Endodermal cell (in vitro differentiated cells): ENCODE measurements around the gene PPIB. TPM values are rescaled to one million over a fixed set of nuclear protein-coding genes. Genes with fewer than 3 reads are reported as not detected.

Source experiments
- DNase-seq: peaks from one replicate; pipeline ENCODE4 v3.0.0-alpha.2; 2017
- H3K27ac ChIP-seq: 2 replicates; pipeline ENCODE4 v1.5.1; 2013; ENCODE audit warnings: mild to moderate bottlenecking, low read depth, low read length, moderate library complexity
- H3K27me3 ChIP-seq: 2 replicates; pipeline ENCODE4 v1.6.1; 2013; ENCODE audit warnings: mild to moderate bottlenecking, low read length, moderate library complexity; ENCODE audit not compliant: insufficient read depth, control insufficient read depth, poor library complexity, severe bottlenecking
- H3K36me3 ChIP-seq: 2 replicates; pipeline ENCODE4 v1.7.0; 2013; ENCODE audit warnings: mild to moderate bottlenecking, low read length, moderate library complexity; ENCODE audit not compliant: control insufficient read depth, insufficient read depth
- H3K4me1 ChIP-seq: one replicate; pipeline ENCODE4 v1.7.0; 2013; ENCODE audit warnings: low read length; ENCODE audit not compliant: control insufficient read depth, insufficient read depth
- H3K4me3 ChIP-seq: 2 replicates; pipeline ENCODE4 v1.5.1; 2013; ENCODE audit warnings: mild to moderate bottlenecking, low read length, moderate library complexity
- H3K9ac ChIP-seq: 2 replicates; pipeline ENCODE4 v1.6.1; 2013; ENCODE audit warnings: mild to moderate bottlenecking, low read length, moderate library complexity; ENCODE audit not compliant: poor library complexity, severe bottlenecking; ENCODE audit errors: extremely low read depth
- H3K9me3 ChIP-seq: 2 replicates; pipeline ENCODE4 v1.6.1; 2013; ENCODE audit warnings: mild to moderate bottlenecking, low read length, moderate library complexity; ENCODE audit not compliant: control insufficient read depth
- H3K27ac Mint-ChIP-seq: 2 replicates; pipeline ENCODE4 v1.8.0; 2020; ENCODE audit warnings: mixed read lengths
- H3K27me3 Mint-ChIP-seq: 2 replicates; pipeline ENCODE4 v1.8.0; 2021; ENCODE audit warnings: mild to moderate bottlenecking, mixed read lengths; ENCODE audit not compliant: insufficient read depth
- H3K36me3 Mint-ChIP-seq: 2 replicates; pipeline ENCODE4 v1.8.0; 2020; ENCODE audit warnings: low read depth, mixed read lengths
- H3K4me1 Mint-ChIP-seq: 2 replicates; pipeline ENCODE4 v1.8.0; 2020; ENCODE audit warnings: mixed read lengths
- H3K4me3 Mint-ChIP-seq: 2 replicates; pipeline ENCODE4 v1.8.0; 2020; ENCODE audit warnings: mild to moderate bottlenecking, moderate library complexity, mixed read lengths
- H3K9me3 Mint-ChIP-seq: 2 replicates; pipeline ENCODE4 v1.8.0; 2020; ENCODE audit warnings: mild to moderate bottlenecking, mixed read lengths
- CTCF ChIP-seq: fragments of 200-600 bp; sonication (generic); conservative IDR thresholded peaks from 2 replicates; pipeline ENCODE4 v1.5.0; 2021; ENCODE audit warnings: antibody characterized with exemption, mild to moderate bottlenecking
- WGBS, 2 experiments: methylation state at CpG; one replicate each; pipeline versions ENCODE4 v1.1.5 to v1.1.7; 2013; ENCODE audit warnings: missing lambda C conversion rate in 2 of 2, mixed read lengths in 1 of 2; ENCODE audit not compliant: insufficient coverage in 1 of 2, insufficient read length in 1 of 2; 5-methylcytosine and 5-hydroxymethylcytosine counted together
- total RNA-seq, 2 donors: library from RNA; stranded (reverse); fragmentation: NEBNext Ultra II Directional in 1 of 2; extraction: Animal tissue kit (Norgen Biotek cat#: 25700) in 1 of 2; gene quantifications; 2 replicates in 1 of 2; 3 replicates in 1 of 2; pipeline ENCODE4 v1.2.1, GENCODE V29; 2021

PPIB gene
- total RNA-seq, 2 donors from 2014 or later = 551 to 652 TPM

GRCh38 chr15:64130159-64130558, 32.7 kb downstream of the PPIB start:
- Histone ChIP-seq H3K4me3 (no peak overlapping the region), H3K4me1 (no peaks in the 10 kb centered on the region), H3K9ac (no peak overlapping the region), H3K27ac (no peak overlapping the region), H3K36me3 (peaks cover 60% of the 10 kb centered on the region), H3K27me3 (no peaks in the 10 kb centered on the region), H3K9me3 (no peaks in the 10 kb centered on the region)
- Mint-ChIP-seq H3K9me3 (no peaks in the 10 kb centered on the region), H3K27ac (no peak overlapping the region), H3K4me3 (no peak overlapping the region), H3K36me3 (peaks cover 80% of the 10 kb centered on the region), H3K4me1 (peaks cover 3% of the 10 kb centered on the region), H3K27me3 (no peaks in the 10 kb centered on the region)
- 97 to 100% methylated on average over 3 of the region's 3 CpGs for WGBS, 2 experiments
- no peak for DNase-seq
- no peak for TF ChIP-seq CTCF

- no peak overlapping the region for H3K4me3 ChIP-seq
- Mint-ChIP-seq H3K9me3 (no peaks in the 10 kb centered on the region), H3K4me1 (no peaks in the 10 kb centered on the region), H3K27me3 (no peaks in the 10 kb centered on the region), H3K36me3 (peaks cover 74% of the 10 kb centered on the region), H3K4me3 (no peak overlapping the region), H3K27ac (no peak overlapping the region)
- H3K9me3 ChIP-seq = no peaks in the 10 kb centered on the region
- H3K9ac ChIP-seq = no peak overlapping the region
- no peak for DNase-seq
- H3K36me3 ChIP-seq = peaks cover 54% of the 10 kb centered on the region
- TF ChIP-seq CTCF = no peak
- H3K27me3 ChIP-seq = no peaks in the 10 kb centered on the region
- H3K27ac ChIP-seq = no peak overlapping the region
- H3K4me1 ChIP-seq = no peaks in the 10 kb centered on the region
- WGBS, 2 experiments = 92 to 97% methylated on average over 3 to 6 of the region's 6 CpGs
Measured at GRCh38 chr15:64127521-64128270, 35.1 kb downstream of the PPIB start.

- no peaks in the 10 kb centered on the region for H3K27me3 ChIP-seq
- DNase-seq = no peak
- H3K9me3 ChIP-seq = no peaks in the 10 kb centered on the region
- H3K36me3 ChIP-seq = peaks cover 37% of the 10 kb centered on the region
- Mint-ChIP-seq H3K4me1 (no peaks in the 10 kb centered on the region), H3K4me3 (no peak overlapping the region), H3K9me3 (no peaks in the 10 kb centered on the region), H3K36me3 (peaks cover 61% of the 10 kb centered on the region), H3K27ac (no peak overlapping the region), H3K27me3 (no peaks in the 10 kb centered on the region)
- no peak overlapping the region for H3K27ac ChIP-seq
- no peaks in the 10 kb centered on the region for H3K4me1 ChIP-seq
- H3K9ac ChIP-seq = no peak overlapping the region
- TF ChIP-seq CTCF = no peak
- 61 to 67% methylated on average over 3 of the region's 3 CpGs for WGBS, 2 experiments
- no peak overlapping the region for H3K4me3 ChIP-seq
Measured at GRCh38 chr15:64125978-64126377, 36.8 kb downstream of the PPIB start.
